Osteocyte (in vitro differentiated cells): ENCODE results near the gene MAGEH1. TPM values are rescaled to one million over a fixed set of nuclear protein-coding genes. Genes with fewer than 3 reads are reported as not detected.
"Not testable (repeated sequence)": the region's sequence is repeated elsewhere in the genome, so short reads cannot be mapped to it uniquely, and the experiment has no call there.

Source experiments
- DNase-seq: peaks from one replicate; pipeline ENCODE4 v3.0.0; 2021; ENCODE audit warnings: mixed read lengths; ENCODE audit not compliant: unreplicated experiment; ENCODE audit errors: extremely low spot score
- H3K27ac Mint-ChIP-seq: one replicate; pipeline ENCODE4 v1.8.0; 2021; ENCODE audit warnings: mild to moderate bottlenecking, mixed read lengths; ENCODE audit not compliant: unreplicated experiment
- H3K27me3 Mint-ChIP-seq: one replicate; pipeline ENCODE4 v1.8.0; 2021; ENCODE audit warnings: mixed read lengths; ENCODE audit not compliant: unreplicated experiment
- H3K36me3 Mint-ChIP-seq: one replicate; pipeline ENCODE4 v1.8.0; 2021; ENCODE audit warnings: mixed read lengths; ENCODE audit not compliant: unreplicated experiment
- H3K4me1 Mint-ChIP-seq: one replicate; pipeline ENCODE4 v1.8.0; 2021; ENCODE audit warnings: mixed read lengths; ENCODE audit not compliant: unreplicated experiment
- H3K4me3 Mint-ChIP-seq: one replicate; pipeline ENCODE4 v1.8.0; 2021; ENCODE audit warnings: mild to moderate bottlenecking, moderate library complexity, mixed read lengths; ENCODE audit not compliant: unreplicated experiment
- H3K9me3 Mint-ChIP-seq: one replicate; pipeline ENCODE4 v1.8.0; 2021; ENCODE audit warnings: mixed read lengths; ENCODE audit not compliant: unreplicated experiment
- total RNA-seq: library from RNA; stranded (reverse); gene quantifications from 2 replicates; pipeline ENCODE4 v1.2.1, GENCODE V29; 2021
- TF ChIP-seq, protein P1 (sequence below): fragments of 200-600 bp; sonication (generic); IDR thresholded peaks from 2 replicates; pipeline ENCODE4 v1.5.0; 2021; ENCODE audit warnings: antibody characterized with exemption, mild to moderate bottlenecking, moderate library complexity

Gene MAGEH1
- total RNA-seq, 1 donor from 2014 or later = 10.0 TPM

DNA sequence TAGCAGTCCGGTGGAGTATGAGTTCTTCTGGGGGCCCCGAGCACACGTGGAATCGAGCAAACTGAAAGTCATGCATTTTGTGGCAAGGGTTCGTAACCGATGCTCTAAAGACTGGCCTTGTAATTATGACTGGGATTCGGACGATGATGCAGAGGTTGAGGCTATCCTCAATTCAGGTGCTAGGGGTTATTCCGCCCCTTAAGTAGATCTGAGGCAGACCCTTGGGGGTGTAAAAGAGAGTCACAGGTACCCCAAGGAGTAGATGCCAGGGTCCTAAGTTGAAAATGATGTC is 852 bp downstream of the MAGEH1 start:
- Mint-ChIP-seq H3K4me3 (peak overlapping the region; percentile 77), H3K4me1 (no peaks in the 10 kb centered on the region), H3K27me3 (no peaks in the 10 kb centered on the region), H3K27ac (no peak overlapping the region), H3K36me3 (no peaks in the 10 kb centered on the region), H3K9me3 (no peaks in the 10 kb centered on the region)
- DNase-seq = no peak
- TF ChIP-seq, protein P1, sequence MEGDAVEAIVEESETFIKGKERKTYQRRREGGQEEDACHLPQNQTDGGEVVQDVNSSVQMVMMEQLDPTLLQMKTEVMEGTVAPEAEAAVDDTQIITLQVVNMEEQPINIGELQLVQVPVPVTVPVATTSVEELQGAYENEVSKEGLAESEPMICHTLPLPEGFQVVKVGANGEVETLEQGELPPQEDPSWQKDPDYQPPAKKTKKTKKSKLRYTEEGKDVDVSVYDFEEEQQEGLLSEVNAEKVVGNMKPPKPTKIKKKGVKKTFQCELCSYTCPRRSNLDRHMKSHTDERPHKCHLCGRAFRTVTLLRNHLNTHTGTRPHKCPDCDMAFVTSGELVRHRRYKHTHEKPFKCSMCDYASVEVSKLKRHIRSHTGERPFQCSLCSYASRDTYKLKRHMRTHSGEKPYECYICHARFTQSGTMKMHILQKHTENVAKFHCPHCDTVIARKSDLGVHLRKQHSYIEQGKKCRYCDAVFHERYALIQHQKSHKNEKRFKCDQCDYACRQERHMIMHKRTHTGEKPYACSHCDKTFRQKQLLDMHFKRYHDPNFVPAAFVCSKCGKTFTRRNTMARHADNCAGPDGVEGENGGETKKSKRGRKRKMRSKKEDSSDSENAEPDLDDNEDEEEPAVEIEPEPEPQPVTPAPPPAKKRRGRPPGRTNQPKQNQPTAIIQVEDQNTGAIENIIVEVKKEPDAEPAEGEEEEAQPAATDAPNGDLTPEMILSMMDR = no peak

DNA sequence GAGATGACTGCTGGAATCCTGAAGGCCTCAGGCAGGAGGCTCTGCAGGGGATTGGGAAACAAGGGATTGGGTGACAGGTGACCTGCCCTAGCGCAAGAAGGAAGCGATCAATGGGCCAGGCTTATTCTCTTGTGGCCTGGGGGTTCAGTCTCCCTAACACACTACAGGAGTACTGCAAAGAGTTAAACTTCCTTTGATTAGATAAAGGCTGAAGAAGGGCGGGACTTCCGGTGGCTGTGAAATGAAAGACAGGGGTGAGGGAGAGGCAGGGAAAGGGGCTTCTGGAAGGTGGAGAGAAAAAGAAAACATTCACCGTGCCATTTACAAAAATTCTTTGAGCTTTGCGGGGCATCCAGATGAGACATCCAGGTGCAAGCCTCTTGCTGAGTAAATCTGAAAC is 3.8 kb downstream of the MAGEH1 start:
- not testable (repeated sequence) for H3K9me3 Mint-ChIP-seq, H3K4me3 Mint-ChIP-seq, H3K27ac Mint-ChIP-seq, H3K27me3 Mint-ChIP-seq, H3K4me1 Mint-ChIP-seq, H3K36me3 Mint-ChIP-seq, DNase-seq

DNA sequence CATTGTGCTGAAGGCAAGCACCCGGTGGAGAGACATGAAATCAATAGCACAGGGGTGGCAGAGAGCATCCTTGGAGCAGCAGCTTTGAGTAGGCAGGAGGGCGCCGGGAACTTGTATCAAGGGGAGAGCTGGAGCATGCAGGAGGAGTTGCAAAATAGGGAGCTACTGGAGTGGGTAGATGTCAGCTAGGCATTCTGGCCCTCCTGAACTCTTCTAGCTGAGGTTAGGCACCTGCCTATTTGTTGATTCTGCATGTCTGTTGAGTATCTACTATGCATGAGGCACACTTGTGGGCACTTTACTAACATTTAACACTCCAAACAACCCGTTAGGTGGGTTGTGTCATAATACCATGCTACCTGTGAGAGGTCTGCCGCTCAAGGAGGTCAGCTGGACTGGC is 7.5 kb downstream of the MAGEH1 start:
- H3K36me3 Mint-ChIP-seq, H3K9me3 Mint-ChIP-seq, H3K4me3 Mint-ChIP-seq, H3K27me3 Mint-ChIP-seq, DNase-seq, H3K4me1 Mint-ChIP-seq, H3K27ac Mint-ChIP-seq: not testable (repeated sequence)

DNA sequence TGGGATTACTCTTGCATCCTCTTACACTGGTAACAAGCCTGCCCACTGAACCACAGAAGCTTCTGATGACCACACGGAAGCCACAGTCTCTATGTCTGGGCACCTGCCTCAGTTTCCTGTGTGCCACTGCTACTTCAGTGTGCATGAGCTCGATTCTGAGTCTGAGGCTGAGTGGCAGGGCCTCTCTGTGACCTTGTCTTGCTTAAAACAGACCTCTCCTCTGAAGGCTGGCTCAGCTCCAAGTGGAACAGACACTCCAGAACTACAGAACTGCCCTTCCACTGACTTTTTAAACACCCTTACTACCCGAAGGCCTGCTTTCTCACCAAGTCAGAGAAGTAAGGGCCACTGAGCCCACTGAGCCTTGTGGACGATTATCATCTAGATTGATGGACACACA is 8.0 kb downstream of the MAGEH1 start:
- DNase-seq, H3K36me3 Mint-ChIP-seq, H3K27me3 Mint-ChIP-seq, H3K4me1 Mint-ChIP-seq, H3K27ac Mint-ChIP-seq, H3K9me3 Mint-ChIP-seq, H3K4me3 Mint-ChIP-seq: not testable (repeated sequence)

DNA sequence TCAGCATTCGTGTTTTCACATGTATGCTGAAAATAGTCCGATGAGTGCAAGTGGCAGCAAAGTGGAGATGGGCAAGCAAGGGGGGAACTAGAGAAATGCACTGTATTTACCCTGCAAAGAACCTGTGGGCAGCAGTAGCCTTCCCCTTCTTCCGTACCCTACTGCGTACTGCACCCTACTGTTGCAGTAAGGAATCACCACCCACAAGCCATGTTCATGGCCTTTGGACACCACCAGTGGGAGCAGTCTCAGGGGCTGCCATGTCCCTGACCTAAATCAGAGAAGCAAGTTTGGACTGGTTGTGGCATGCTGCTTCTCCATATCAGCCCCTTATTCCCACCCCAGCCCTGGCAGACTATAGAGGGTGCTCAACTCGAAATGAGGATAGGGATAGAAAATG is 12.1 kb downstream of the MAGEH1 start:
- not testable (repeated sequence) for DNase-seq, H3K4me3 Mint-ChIP-seq, H3K4me1 Mint-ChIP-seq, H3K27ac Mint-ChIP-seq, H3K9me3 Mint-ChIP-seq, H3K36me3 Mint-ChIP-seq, H3K27me3 Mint-ChIP-seq

DNA sequence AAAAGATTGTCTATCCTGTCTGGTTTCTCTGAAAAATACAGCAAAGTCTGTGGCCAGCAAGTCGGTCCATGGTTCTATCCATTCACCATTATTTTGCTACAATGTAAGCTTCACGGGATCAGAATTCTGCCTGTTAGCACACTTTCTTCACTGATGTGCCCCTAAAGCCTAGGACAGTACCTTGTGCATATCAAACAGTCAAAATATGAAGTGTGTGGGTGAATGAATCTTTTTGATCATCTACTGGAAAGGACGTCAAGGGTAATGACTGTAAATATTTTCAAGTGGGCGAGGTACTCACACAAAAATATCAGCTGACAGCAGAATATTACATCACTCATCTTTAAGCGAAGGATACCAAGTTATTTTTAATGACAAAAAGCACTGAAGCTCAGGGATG is 13.2 kb downstream of the MAGEH1 start:
- H3K4me3 Mint-ChIP-seq, H3K9me3 Mint-ChIP-seq, DNase-seq, H3K27me3 Mint-ChIP-seq, H3K4me1 Mint-ChIP-seq, H3K27ac Mint-ChIP-seq, H3K36me3 Mint-ChIP-seq: not testable (repeated sequence)

DNA sequence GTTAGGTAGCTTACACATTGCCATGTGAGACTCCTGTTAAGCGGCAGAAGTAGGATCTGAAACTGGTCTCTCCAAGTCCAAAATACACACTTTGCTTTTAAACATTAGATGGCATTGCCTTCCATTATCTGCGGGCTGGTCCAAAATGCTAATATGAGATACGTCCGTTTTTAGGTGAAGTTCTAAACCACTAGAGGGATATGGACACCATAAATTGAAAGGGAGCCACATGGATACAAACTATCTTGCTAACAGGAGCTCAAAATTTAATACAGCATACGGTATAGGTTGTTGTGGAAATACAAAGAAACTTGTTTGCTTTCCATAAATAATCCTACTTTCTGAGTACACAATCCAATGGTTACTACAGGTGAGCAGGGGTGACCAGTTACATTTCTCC is 13.9 kb downstream of the MAGEH1 start:
- H3K27ac Mint-ChIP-seq, DNase-seq, H3K36me3 Mint-ChIP-seq, H3K4me3 Mint-ChIP-seq, H3K27me3 Mint-ChIP-seq, H3K9me3 Mint-ChIP-seq, H3K4me1 Mint-ChIP-seq: not testable (repeated sequence)

DNA sequence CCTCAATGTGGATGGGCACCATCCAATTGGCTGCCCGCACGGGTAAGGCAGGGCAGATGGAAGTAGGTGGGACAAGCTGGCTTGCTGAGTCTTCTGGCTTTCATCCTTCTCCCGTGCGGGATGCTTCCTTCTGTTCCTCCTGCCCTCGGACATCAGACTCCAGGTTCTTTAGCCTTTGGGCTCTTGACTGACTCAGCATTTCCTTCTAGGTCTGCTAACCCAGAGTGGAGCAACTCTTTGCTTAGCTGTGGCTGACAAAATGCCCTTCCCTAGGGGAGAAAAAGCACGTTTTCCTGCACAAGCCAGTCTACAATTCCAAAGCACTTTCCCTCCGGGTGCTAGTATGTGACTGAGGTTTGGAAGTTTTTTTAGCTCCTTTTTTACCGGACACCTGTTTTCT is 28.0 kb downstream of the MAGEH1 start:
- not testable (repeated sequence) for H3K9me3 Mint-ChIP-seq, H3K27ac Mint-ChIP-seq, H3K4me3 Mint-ChIP-seq, H3K4me1 Mint-ChIP-seq, H3K27me3 Mint-ChIP-seq, H3K36me3 Mint-ChIP-seq
- peak; percentile 38 for DNase-seq

DNA sequence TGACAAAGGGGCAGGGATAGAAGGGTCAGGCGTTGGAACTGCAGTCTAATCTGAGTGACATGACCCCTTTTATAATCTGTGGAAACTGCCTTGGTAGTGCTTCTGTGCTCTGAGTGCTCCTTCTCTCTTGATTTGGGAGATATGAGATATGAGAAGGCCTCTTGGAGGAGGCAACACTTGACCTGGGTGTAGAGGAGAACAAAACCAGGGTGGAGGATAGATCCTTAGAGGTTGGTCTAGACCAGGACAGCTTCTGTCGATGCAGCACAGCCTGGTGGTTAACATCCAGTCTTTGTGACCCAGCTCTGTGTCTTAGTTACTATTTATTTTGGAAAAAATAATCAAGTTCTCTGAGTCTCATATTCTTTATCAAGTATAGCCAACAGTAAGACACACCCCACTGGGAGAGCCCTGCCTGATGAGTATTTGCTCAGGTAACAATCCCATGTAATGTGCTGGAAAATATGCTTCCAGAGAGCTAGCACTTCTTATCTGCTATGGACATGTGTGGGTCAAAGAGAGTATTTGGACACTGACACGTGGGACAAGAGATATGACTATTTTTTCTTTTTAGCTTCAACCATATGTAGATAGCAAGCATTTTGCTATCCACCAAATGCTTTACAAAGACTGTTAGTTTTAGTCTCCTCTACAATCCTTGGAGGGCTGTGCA is 28.6 kb downstream of the MAGEH1 start:
- no peaks in the 10 kb centered on the region for H3K4me1 Mint-ChIP-seq
- H3K36me3 Mint-ChIP-seq = no peaks in the 10 kb centered on the region
- TF ChIP-seq, protein P1 = no peak
- no peaks in the 10 kb centered on the region for H3K9me3 Mint-ChIP-seq
- no peaks in the 10 kb centered on the region for H3K27me3 Mint-ChIP-seq
- no peak overlapping the region for H3K4me3 Mint-ChIP-seq
- no peak overlapping the region for H3K27ac Mint-ChIP-seq
- peak; percentile 10 for DNase-seq
